Natural killer cell (primary cell): ENCODE results near the gene RTL1. TPM values are rescaled to one million over a fixed set of nuclear protein-coding genes. Genes with fewer than 3 reads are reported as not detected.

Source experiments
- ATAC-seq, 3 donors: fragments of 150-1000 bp in 2 of 3; fragments of 200-7000 bp in 1 of 3; cut with Tn5 transposase; 1 replicate in 1 of 3; 2 replicates in 2 of 3; pipeline ENCODE4 v1.10.0; 2021; ENCODE audit warnings: mild to moderate bottlenecking in 2 of 3, moderate library complexity in 2 of 3
- DNase-seq, 2 donors: peaks; one replicate each; pipeline versions ENCODE4 v3.0.0 to v3.0.0-alpha.2; 2013 to 2021; ENCODE audit warnings: mixed read lengths in 1 of 2
- H3K27ac ChIP-seq: one replicate; pipeline ENCODE4 v1.5.1; 2013; ENCODE audit warnings: mild to moderate bottlenecking, low read length
- H3K27me3 ChIP-seq: one replicate; pipeline ENCODE4 v1.6.1; 2013; ENCODE audit warnings: low read length; ENCODE audit not compliant: control insufficient read depth, insufficient read depth
- H3K36me3 ChIP-seq: one replicate; pipeline ENCODE4 v1.6.1; 2013; ENCODE audit warnings: low read length; ENCODE audit not compliant: control insufficient read depth, insufficient read depth
- H3K4me1 ChIP-seq: one replicate; pipeline ENCODE4 v1.6.1; 2013; ENCODE audit warnings: low read length; ENCODE audit not compliant: control insufficient read depth, insufficient read depth
- H3K4me3 ChIP-seq: one replicate; pipeline ENCODE4 v1.5.1; 2013; ENCODE audit warnings: low read length
- H3K9me3 ChIP-seq: one replicate; pipeline ENCODE4 v1.6.1; 2013; ENCODE audit warnings: low read length; ENCODE audit not compliant: control insufficient read depth, insufficient read depth
- H3K27ac Mint-ChIP-seq, 2 donors: one replicate each; pipeline ENCODE4 v1.8.0; 2022; ENCODE audit warnings: mild to moderate bottlenecking in 2 of 2, mixed read lengths in 2 of 2, moderate library complexity in 1 of 2
- H3K27me3 Mint-ChIP-seq, 2 donors: one replicate each; pipeline ENCODE4 v1.8.0; 2022; ENCODE audit warnings: low read depth in 2 of 2, mixed read lengths in 2 of 2
- H3K36me3 Mint-ChIP-seq: one replicate; pipeline ENCODE4 v1.8.0; 2022; ENCODE audit warnings: mixed read lengths
- H3K4me1 Mint-ChIP-seq, 2 donors: one replicate each; pipeline ENCODE4 v1.8.0; 2022; ENCODE audit warnings: mixed read lengths in 2 of 2
- H3K4me3 Mint-ChIP-seq: one replicate; pipeline ENCODE4 v1.8.0; 2022; ENCODE audit warnings: mild to moderate bottlenecking, moderate library complexity, mixed read lengths
- H3K9me3 Mint-ChIP-seq, 2 donors: one replicate each; pipeline ENCODE4 v1.8.0; 2022; ENCODE audit warnings: mixed read lengths in 2 of 2
- WGBS: methylation state at CpG from one replicate; pipeline ENCODE4 v1.1.7; 2013; ENCODE audit warnings: missing lambda C conversion rate; ENCODE audit not compliant: insufficient coverage; 5-methylcytosine and 5-hydroxymethylcytosine counted together
- intact Hi-C: fragments of 100-400 bp; cut with micrococcal nuclease; formaldehyde crosslinking; loops from one replicate; pipeline ENCODE4 v1.14.2; 2022
- total RNA-seq, 4 donors: library from RNA; stranded (reverse); fragments of 120-200 nt in 1 of 4; gene quantifications; one replicate each; pipeline versions ENCODE4 v1.2.3 to v1.2.4, GENCODE V29; 2013 to 2022
- TF ChIP-seq, protein P1 (sequence below): fragments of 200-600 bp; IDR thresholded peaks from one replicate; pipeline ENCODE4 v1.8.0; 2022; ENCODE audit warnings: antibody characterized with exemption

Gene RTL1
- total RNA-seq, 3 donors from 2014 or later (not counting 1 experiment from before 2014, with no cell fraction given) = not detected

DNA sequence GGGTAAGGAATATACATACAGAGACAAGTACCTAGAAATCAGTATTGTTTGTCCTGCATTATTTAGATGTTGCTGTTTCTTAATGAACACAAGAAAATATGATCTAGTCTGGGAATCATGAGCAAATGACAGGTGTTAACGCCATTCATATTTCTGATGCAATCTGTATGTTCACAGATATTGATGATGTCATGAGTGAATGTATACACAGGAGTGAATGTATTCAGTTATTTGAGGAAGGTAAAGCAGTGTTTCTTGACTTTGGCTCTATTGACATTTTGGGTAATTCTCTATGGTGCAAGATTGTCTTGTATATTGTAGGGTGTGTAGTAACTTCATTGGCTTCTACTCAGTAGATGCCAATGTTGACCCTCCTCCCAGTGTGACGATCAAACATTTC lies 26.7 kb upstream of the RTL1 start:
- intact Hi-C loops = no loop called here
- no peaks in the 10 kb centered on the region for H3K36me3 Mint-ChIP-seq

DNA sequence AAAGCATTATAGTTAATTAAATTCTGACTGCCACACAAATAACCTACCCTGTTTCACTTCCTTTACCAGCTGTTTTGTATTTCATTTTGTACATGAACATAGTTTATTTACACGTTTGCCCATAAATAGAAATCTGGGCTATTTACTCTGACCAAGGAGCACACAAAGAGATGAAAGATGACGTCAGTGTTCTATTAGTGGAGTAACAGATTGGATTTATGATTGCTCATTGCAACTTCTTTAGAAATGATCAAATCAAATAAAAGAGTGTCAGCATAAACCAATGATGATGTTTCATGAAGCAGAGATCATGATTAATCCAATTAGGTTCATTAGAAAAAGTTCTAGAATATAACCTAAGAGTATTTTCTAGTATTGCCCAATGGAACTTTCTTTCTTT lies 12.0 kb upstream of the RTL1 start:
- H3K4me1 ChIP-seq = no peaks in the 10 kb centered on the region
- 76% methylated on average over 2 of the region's 2 CpGs for WGBS

More for the DNA sequence above, 26.7 kb upstream of the RTL1 start:
- Histone ChIP-seq H3K27me3 (peaks cover 2% of the 10 kb centered on the region), H3K36me3 (no peaks in the 10 kb centered on the region), H3K4me3 (no peak overlapping the region), H3K4me1 (no peaks in the 10 kb centered on the region), H3K9me3 (no peaks in the 10 kb centered on the region), H3K27ac (no peak overlapping the region)
- Mint-ChIP-seq H3K9me3 (no peaks in the 10 kb centered on the region), H3K27ac (no peak overlapping the region), H3K4me1 (no peaks in the 10 kb centered on the region), H3K4me3 (no peak overlapping the region), H3K27me3 (peaks cover 10 to 69% of the 10 kb centered on the region in 2 donors)
- no peak for DNase-seq
- ATAC-seq = no peak
- TF ChIP-seq, protein P1, sequence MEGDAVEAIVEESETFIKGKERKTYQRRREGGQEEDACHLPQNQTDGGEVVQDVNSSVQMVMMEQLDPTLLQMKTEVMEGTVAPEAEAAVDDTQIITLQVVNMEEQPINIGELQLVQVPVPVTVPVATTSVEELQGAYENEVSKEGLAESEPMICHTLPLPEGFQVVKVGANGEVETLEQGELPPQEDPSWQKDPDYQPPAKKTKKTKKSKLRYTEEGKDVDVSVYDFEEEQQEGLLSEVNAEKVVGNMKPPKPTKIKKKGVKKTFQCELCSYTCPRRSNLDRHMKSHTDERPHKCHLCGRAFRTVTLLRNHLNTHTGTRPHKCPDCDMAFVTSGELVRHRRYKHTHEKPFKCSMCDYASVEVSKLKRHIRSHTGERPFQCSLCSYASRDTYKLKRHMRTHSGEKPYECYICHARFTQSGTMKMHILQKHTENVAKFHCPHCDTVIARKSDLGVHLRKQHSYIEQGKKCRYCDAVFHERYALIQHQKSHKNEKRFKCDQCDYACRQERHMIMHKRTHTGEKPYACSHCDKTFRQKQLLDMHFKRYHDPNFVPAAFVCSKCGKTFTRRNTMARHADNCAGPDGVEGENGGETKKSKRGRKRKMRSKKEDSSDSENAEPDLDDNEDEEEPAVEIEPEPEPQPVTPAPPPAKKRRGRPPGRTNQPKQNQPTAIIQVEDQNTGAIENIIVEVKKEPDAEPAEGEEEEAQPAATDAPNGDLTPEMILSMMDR = no peak
- WGBS = 96% methylated on average over 2 of the region's 2 CpGs

DNA sequence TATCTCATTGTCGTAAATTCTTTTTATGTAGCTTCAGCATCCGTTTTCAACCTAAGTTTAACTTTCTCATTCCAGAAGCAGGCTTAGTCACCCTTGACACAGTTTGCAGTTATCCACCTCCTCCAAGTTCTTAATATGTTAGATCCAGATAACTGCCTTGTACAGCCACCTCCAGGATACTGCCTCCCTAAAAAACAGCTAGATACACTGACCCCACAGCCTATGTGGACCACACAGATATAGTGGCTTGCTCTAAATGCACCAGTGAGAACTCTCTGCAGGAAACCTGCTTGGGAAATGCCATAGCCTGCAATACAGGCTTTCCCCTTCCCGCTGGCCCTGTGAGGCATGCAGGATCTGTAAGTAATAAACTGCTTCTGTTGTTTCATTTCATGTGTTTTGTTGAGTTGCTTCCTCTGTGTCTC lies 11.1 kb upstream of the RTL1 start:
- Histone ChIP-seq H3K9me3 (no peaks in the 10 kb centered on the region), H3K4me3 (no peak overlapping the region), H3K27me3 (no peaks in the 10 kb centered on the region), H3K27ac (no peak overlapping the region), H3K4me1 (no peaks in the 10 kb centered on the region), H3K36me3 (no peaks in the 10 kb centered on the region)
- no peak for DNase-seq
- no peak overlapping the region for H3K4me3 Mint-ChIP-seq
- no peaks in the 10 kb centered on the region for H3K36me3 Mint-ChIP-seq
- H3K4me1 Mint-ChIP-seq = no peaks in the 10 kb centered on the region
- TF ChIP-seq, protein P1 = no peak
- ATAC-seq = no peak
- H3K27me3 Mint-ChIP-seq = peaks cover 15 to 31% of the 10 kb centered on the region in 2 donors
- intact Hi-C loops = no loop called here
- WGBS = 89% methylated on average over 3 of the region's 3 CpGs
- H3K9me3 Mint-ChIP-seq = no peaks in the 10 kb centered on the region
- no peak overlapping the region for H3K27ac Mint-ChIP-seq

More for the DNA sequence above, 12.0 kb upstream of the RTL1 start:
- no peak for DNase-seq
- H3K4me1 Mint-ChIP-seq = no peaks in the 10 kb centered on the region
- H3K36me3 Mint-ChIP-seq = no peaks in the 10 kb centered on the region
- H3K9me3 Mint-ChIP-seq = no peaks in the 10 kb centered on the region
- H3K27me3 Mint-ChIP-seq = peaks cover 15 to 40% of the 10 kb centered on the region in 2 donors
- no peak for ATAC-seq
- H3K27ac ChIP-seq = no peak overlapping the region
- H3K27ac Mint-ChIP-seq = no peak overlapping the region
- H3K4me3 ChIP-seq = no peak overlapping the region
- H3K36me3 ChIP-seq = no peaks in the 10 kb centered on the region
- no peak overlapping the region for H3K4me3 Mint-ChIP-seq
- intact Hi-C loops = no loop called here
- no peaks in the 10 kb centered on the region for H3K27me3 ChIP-seq
- TF ChIP-seq, protein P1 = no peak
- no peaks in the 10 kb centered on the region for H3K9me3 ChIP-seq

DNA sequence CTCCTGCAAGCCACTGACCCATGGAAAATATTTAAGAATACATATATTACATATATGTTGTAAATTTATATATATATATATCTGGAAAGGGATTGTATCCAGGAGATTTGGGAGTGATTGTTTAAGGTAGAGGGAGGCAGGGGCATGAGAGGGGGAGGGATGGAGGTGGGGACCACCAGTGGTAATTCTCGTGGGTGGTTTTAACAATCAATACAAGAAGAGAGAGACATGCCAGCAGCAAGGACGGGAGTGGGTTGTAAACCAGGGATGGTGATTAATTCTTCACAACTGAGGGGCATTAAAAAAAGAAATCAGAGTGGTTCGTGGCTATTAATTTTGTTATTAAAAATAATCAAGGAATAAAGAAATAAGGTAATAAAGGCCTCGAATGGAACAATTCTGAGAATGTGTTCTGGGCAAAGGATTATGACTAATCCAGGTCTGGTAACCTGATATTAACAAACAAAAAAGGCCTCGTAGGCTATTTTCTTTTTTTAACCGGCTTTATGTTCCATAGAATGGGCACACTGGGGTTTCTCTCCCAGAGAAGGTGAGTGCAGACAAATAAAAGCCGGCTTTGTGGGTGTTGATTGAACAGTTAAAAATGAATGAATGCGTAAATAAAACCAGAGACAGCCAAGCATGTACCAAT lies 8.3 kb upstream of the RTL1 start:
- ATAC-seq (no peak), DNase-seq (no peak)
- H3K36me3 Mint-ChIP-seq = no peaks in the 10 kb centered on the region
- H3K9me3 Mint-ChIP-seq = no peaks in the 10 kb centered on the region
- no peak overlapping the region for H3K27ac Mint-ChIP-seq
- H3K4me1 ChIP-seq = no peaks in the 10 kb centered on the region
- intact Hi-C loops = no loop called here
- no peak overlapping the region for H3K27ac ChIP-seq
- no peak overlapping the region for H3K4me3 Mint-ChIP-seq
- 90% methylated on average over 8 of the region's 8 CpGs for WGBS
- H3K4me1 Mint-ChIP-seq = no peaks in the 10 kb centered on the region
- H3K27me3 Mint-ChIP-seq = peaks cover 15 to 27% of the 10 kb centered on the region in 2 donors
- no peaks in the 10 kb centered on the region for H3K36me3 ChIP-seq
- TF ChIP-seq, protein P1 = no peak
- no peak overlapping the region for H3K4me3 ChIP-seq
- H3K9me3 ChIP-seq = no peaks in the 10 kb centered on the region
- H3K27me3 ChIP-seq = no peaks in the 10 kb centered on the region
